Amniotic epithelial cell (primary cell): ENCODE data around the gene CUBN.
A peak's percentile ranks its signal among the peaks of the same experiment; 100 is the strongest.

Experiments used
- DNase-seq: peaks from one replicate; pipeline ENCODE4 v3.0.0-alpha.2; 2010; ENCODE audit warnings: low read depth

The CUBN gene

GRCh38 chr10:16787361-16787791 lies 342.2 kb downstream of the CUBN start:
- DNase-seq = no peak

DNA sequence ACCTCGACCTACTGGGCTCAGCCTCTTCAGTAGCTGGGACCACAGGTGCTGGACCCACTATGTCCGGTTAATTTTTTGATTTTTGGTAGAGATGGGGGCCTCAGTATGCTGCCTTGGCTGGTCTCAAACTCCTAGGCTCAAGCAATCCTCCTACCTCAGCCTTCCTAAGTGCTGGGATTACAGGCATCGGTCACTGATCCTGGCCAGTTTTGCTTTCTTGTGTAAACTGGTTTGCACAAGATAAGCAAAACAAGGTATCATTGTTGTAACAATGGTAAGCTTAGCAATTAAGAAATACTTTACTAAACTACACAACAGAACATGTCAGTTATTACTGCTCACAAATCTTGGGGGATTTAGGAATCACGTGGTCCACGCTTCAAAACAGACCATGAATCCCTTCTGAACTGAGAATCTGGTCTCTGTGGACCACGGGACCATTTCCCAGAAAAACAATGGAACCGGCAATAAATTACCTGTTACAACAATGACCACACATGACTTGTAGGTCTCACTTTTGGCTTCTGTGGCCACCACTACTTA lies 349.2 kb downstream of the CUBN start:
- DNase-seq = peak; percentile 18

DNA sequence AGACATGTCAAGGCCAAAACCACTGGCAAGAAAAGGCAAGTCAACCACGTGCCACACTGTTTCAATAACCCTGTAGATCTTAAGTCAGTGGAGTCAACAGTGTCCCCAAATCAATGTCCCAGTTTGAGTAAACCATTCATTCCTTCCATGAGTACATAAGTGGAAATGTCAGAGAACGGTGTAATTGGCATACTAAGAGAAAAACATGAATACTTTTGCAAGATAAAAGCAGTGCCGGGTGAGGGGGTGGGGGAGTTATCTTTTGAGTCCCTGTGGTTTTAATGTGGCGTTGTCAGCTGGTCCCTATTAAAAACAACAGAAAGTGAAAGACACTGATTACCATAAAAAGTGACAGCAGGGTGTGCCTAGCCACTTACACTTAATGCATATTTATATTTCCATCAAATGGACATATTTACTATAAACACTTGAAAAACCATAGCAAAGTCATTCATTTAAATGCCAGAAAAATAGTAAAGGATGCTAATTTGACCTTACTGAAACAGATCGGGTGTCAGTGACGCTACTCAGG lies 350.2 kb downstream of the CUBN start:
- no peak for DNase-seq

GRCh38 chr10:16777473-16778370 lies 351.9 kb downstream of the CUBN start:
- peak; percentile 52 for DNase-seq

DNA sequence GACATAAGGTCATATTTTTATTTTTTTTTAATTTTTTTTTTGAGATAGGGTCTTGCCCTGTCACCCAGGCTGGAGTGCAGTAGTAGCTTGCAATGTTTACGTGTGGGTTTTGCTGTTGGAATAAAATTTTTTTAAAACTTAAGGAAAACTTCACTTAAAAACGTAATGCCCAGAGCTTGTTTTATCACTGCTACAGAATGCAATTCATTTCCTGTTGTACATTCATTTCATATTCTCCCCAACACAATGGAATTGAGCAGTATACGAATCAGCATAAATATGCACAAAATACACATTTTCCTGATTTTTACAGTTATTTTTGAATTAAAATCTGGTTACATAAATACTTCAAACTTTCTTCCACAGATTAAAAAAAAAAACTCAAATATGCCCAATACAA lies 352.7 kb downstream of the CUBN start:
- no peak for DNase-seq
